Osteoblast (primary cell): Measurements from ENCODE around the gene CASD1. TPM values are rescaled to one million over a fixed set of nuclear protein-coding genes. Genes with fewer than 3 reads are reported as not detected.

ENCODE experiments used
- DNase-seq: peaks from one replicate; pipeline ENCODE4 v3.0.0; 2011; ENCODE audit warnings: low spot score, mixed read lengths; ENCODE audit not compliant: insufficient read length; ENCODE audit errors: missing footprints
- H2AFZ ChIP-seq: 2 replicates; pipeline ENCODE4 v1.6.0; 2011; ENCODE audit warnings: mild to moderate bottlenecking, low read length
- H3K27ac ChIP-seq: 2 replicates; pipeline ENCODE4 v1.5.1; 2011; ENCODE audit warnings: mild to moderate bottlenecking, low read depth, low read length, moderate library complexity
- H3K27me3 ChIP-seq: 2 replicates; pipeline ENCODE4 v1.6.0; 2012; ENCODE audit warnings: mild to moderate bottlenecking, control low read depth, inconsistent platforms, low read length, moderate library complexity; ENCODE audit not compliant: insufficient read depth
- H3K36me3 ChIP-seq: 2 replicates; pipeline ENCODE4 v1.5.1; 2011; ENCODE audit warnings: mild to moderate bottlenecking, low read length, control low read depth, moderate library complexity; ENCODE audit not compliant: insufficient read depth
- H3K4me1 ChIP-seq: 2 replicates; pipeline ENCODE4 v1.5.1; 2011; ENCODE audit warnings: mild to moderate bottlenecking, low read length, control low read depth, moderate library complexity; ENCODE audit not compliant: insufficient read depth
- H3K4me2 ChIP-seq: 2 replicates; pipeline ENCODE4 v1.6.0; 2011; ENCODE audit warnings: mild to moderate bottlenecking, low read length; ENCODE audit not compliant: insufficient read depth
- H3K4me3 ChIP-seq: fragments of 200-600 bp; sonication (generic); 3 replicates; pipeline ENCODE4 v1.5.1; 2012; ENCODE audit warnings: mild to moderate bottlenecking, low read length, inconsistent platforms; ENCODE audit not compliant: insufficient read depth
- H3K79me2 ChIP-seq: 2 replicates; pipeline ENCODE4 v1.6.0; 2012; ENCODE audit warnings: mild to moderate bottlenecking, low read length, control low read depth, inconsistent platforms; ENCODE audit not compliant: insufficient read depth
- H3K9me3 ChIP-seq: 2 replicates; pipeline ENCODE4 v1.5.1; 2011; ENCODE audit warnings: low read depth, low read length, control low read depth
- H4K20me1 ChIP-seq: 2 replicates; pipeline ENCODE4 v1.6.0; 2012; ENCODE audit warnings: mild to moderate bottlenecking, low read length, control low read depth; ENCODE audit not compliant: insufficient read depth
- CTCF ChIP-seq: IDR thresholded peaks from 2 replicates; pipeline ENCODE4 v1.5.1; 2011; ENCODE audit warnings: mild to moderate bottlenecking, low read depth, low read length, moderate library complexity; ENCODE audit errors: extremely low read depth
- total RNA-seq: library from RNA; depleted of rRNA; stranded (reverse); fragments of >200 nt; gene quantifications from 2 replicates; pipeline ENCODE4 v1.2.3, GENCODE V29; 2012

Gene CASD1
- total RNA-seq, 1 donor, result 20.6 TPM

GRCh38 chr7:94567396-94567795 is 57.8 kb downstream of the CASD1 start:
- Histone ChIP-seq H3K9me3 (no peaks in the 10 kb centered on the region), H3K27ac (no peak overlapping the region), H3K4me3 (no peak overlapping the region), H3K4me2 (no peak overlapping the region), H3K79me2 (no peaks in the 10 kb centered on the region), H3K36me3 (no peaks in the 10 kb centered on the region), H4K20me1 (no peaks in the 10 kb centered on the region), H3K4me1 (no peaks in the 10 kb centered on the region), H2AFZ (no peak overlapping the region), H3K27me3 (no peaks in the 10 kb centered on the region)
- no peak for DNase-seq
- TF ChIP-seq CTCF, result no peak

- no peaks in the 10 kb centered on the region for H4K20me1 ChIP-seq
Observed at GRCh38 chr7:94571816-94572215, 62.2 kb downstream of the CASD1 start.

GRCh38 chr7:94575646-94576045 is 66.0 kb downstream of the CASD1 start:
- H3K27me3 ChIP-seq, result no peaks in the 10 kb centered on the region
- H3K79me2 ChIP-seq, result no peaks in the 10 kb centered on the region
- no peaks in the 10 kb centered on the region for H4K20me1 ChIP-seq
- no peak overlapping the region for H3K4me2 ChIP-seq
- no peaks in the 10 kb centered on the region for H3K36me3 ChIP-seq
- no peak for TF ChIP-seq CTCF
- H3K9me3 ChIP-seq, result no peaks in the 10 kb centered on the region
- no peak overlapping the region for H3K4me3 ChIP-seq
- no peaks in the 10 kb centered on the region for H3K4me1 ChIP-seq
- DNase-seq, result no peak
- H3K27ac ChIP-seq, result no peak overlapping the region
- no peak overlapping the region for H2AFZ ChIP-seq

More at GRCh38 chr7:94571816-94572215, 62.2 kb downstream of the CASD1 start:
- H3K4me2 ChIP-seq, result no peak overlapping the region
- no peaks in the 10 kb centered on the region for H3K36me3 ChIP-seq
- H2AFZ ChIP-seq, result no peak overlapping the region
- H3K9me3 ChIP-seq, result no peaks in the 10 kb centered on the region
- no peaks in the 10 kb centered on the region for H3K4me1 ChIP-seq
- no peak for TF ChIP-seq CTCF
- H3K4me3 ChIP-seq, result no peak overlapping the region
- no peak for DNase-seq
- H3K27ac ChIP-seq, result no peak overlapping the region
- H3K79me2 ChIP-seq, result no peaks in the 10 kb centered on the region
- no peaks in the 10 kb centered on the region for H3K27me3 ChIP-seq

GRCh38 chr7:94576316-94576715 is 66.7 kb downstream of the CASD1 start:
- Histone ChIP-seq H3K9me3 (no peaks in the 10 kb centered on the region), H3K36me3 (no peaks in the 10 kb centered on the region), H2AFZ (no peak overlapping the region), H3K27me3 (no peaks in the 10 kb centered on the region), H3K27ac (no peak overlapping the region), H3K4me3 (no peak overlapping the region), H3K79me2 (no peaks in the 10 kb centered on the region), H3K4me1 (no peaks in the 10 kb centered on the region), H3K4me2 (no peak overlapping the region), H4K20me1 (no peaks in the 10 kb centered on the region)
- no peak for TF ChIP-seq CTCF
- DNase-seq, result no peak
